GM19035 (cell line): ENCODE measurements around the gene SNX8.
A peak's percentile ranks its signal among the peaks of the same experiment; 100 is the strongest.
"Not testable (repeated sequence)": the region's sequence is repeated elsewhere in the genome, so short reads cannot be mapped to it uniquely, and the experiment has no call there.

Experiments used
- ATAC-seq: cut with Tn5 transposase; IDR thresholded peaks from one replicate; pipeline ENCODE4 v1.9.1; 2021; ENCODE audit not compliant: unreplicated experiment

SNX8 gene

GRCh38 chr7:2314209-2314955 is at the start of gene SNX8:
Gene SNX8 (minus strand): TSS chr7:2314441. CDS start chr7:2314421, 20 bp downstream.
- peak; percentile 77 for ATAC-seq

GRCh38 chr7:2362385-2363088 is 48.3 kb upstream of the SNX8 start:
- ATAC-seq: no peak

- ATAC-seq: no peak
These were observed 46.6 kb upstream of the SNX8 start for GRCh38 chr7:2360796-2361195.

GRCh38 chr7:2359610-2360009 is 45.4 kb upstream of the SNX8 start:
- no peak for ATAC-seq

GRCh38 chr7:2358968-2359527 is 44.8 kb upstream of the SNX8 start:
- no peak for ATAC-seq

GRCh38 chr7:2357571-2357970 is 43.3 kb upstream of the SNX8 start:
- no peak for ATAC-seq

GRCh38 chr7:2357165-2357564 is 42.9 kb upstream of the SNX8 start:
- no peak for ATAC-seq

GRCh38 chr7:2355705-2356008 is 41.4 kb upstream of the SNX8 start:
- no peak for ATAC-seq

- ATAC-seq: peak; percentile 21
These were observed 40.9 kb upstream of the SNX8 start for GRCh38 chr7:2354939-2355704.

GRCh38 chr7:2354186-2354938 is 40.1 kb upstream of the SNX8 start, which contains the start of gene EIF3B:
Gene EIF3B (plus strand): TSS chr7:2354827. CDS start chr7:2354922, 95 bp downstream.
- ATAC-seq: peak; percentile 77

GRCh38 chr7:2353936-2354185 is 39.6 kb upstream of the SNX8 start:
- ATAC-seq: peak; percentile 57

- no peak for ATAC-seq
These were observed 39.1 kb upstream of the SNX8 start for GRCh38 chr7:2353113-2353935.

GRCh38 chr7:2350861-2351260 is 36.6 kb upstream of the SNX8 start:
- ATAC-seq: no peak

GRCh38 chr7:2350055-2350454 is 35.8 kb upstream of the SNX8 start:
- ATAC-seq: no peak

- ATAC-seq: peak; percentile 25
These were observed 33.3 kb upstream of the SNX8 start for GRCh38 chr7:2347351-2348063.

- ATAC-seq: no peak
These were observed 22.5 kb upstream of the SNX8 start for GRCh38 chr7:2336626-2337299.

GRCh38 chr7:2332606-2333231 is 18.5 kb upstream of the SNX8 start:
- ATAC-seq: not testable (repeated sequence)

GRCh38 chr7:2331707-2332106 is 17.5 kb upstream of the SNX8 start:
- ATAC-seq: no peak

GRCh38 chr7:2330493-2330892 is 16.3 kb upstream of the SNX8 start:
- no peak for ATAC-seq
